A549 (cell line): ENCODE results near the gene POU4F1. TPM values are rescaled to one million over a fixed set of nuclear protein-coding genes. Genes with fewer than 3 reads are reported as not detected.
A peak's percentile ranks its signal among the peaks of the same experiment; 100 is the strongest.

Source experiments
- ATAC-seq, 2 experiments: fragments of 200-7000 bp in 1 of 2; fragments of >200 bp in 1 of 2; cut with Nextera tagmentation in 1 of 2; cut with Tn5 transposase in 1 of 2; 3 replicates each; pipeline versions ENCODE4 v1.8.0 to v1.9.1; 2018 to 2020; ENCODE audit warnings: mild to moderate bottlenecking in 1 of 2, moderate library complexity in 1 of 2
- CTCF ChIA-PET: fragments of 300-600 bp; sonication (Branson Sonifier 250); formaldehyde crosslinking; extraction: SDS; loops from one replicate; lab custom pipeline; 2021; ENCODE audit warnings: antibody characterized with exemption, inconsistent platforms; lab: Yijun Ruan, JAX
- POLR2A ChIA-PET: fragments of 350-600 bp; formaldehyde crosslinking; extraction: SDS; loops from one replicate; lab custom pipeline; 2021; ENCODE audit warnings: antibody characterized with exemption, inconsistent platforms; lab: Yijun Ruan, JAX
- DNase-seq, 2 experiments: peaks; one replicate each; pipeline versions ENCODE4 v3.0.0 to v3.0.0-alpha.2; 2011 to 2016; ENCODE audit warnings: low read depth in 1 of 2, low spot score in 1 of 2
- FAIRE-seq: peaks from 2 replicates; lab custom pipeline; 2011; peaks lifted over from hg19 to GRCh38; lab: Jason Lieb, UNC
- H3K27ac ChIP-seq, 2 experiments: fragments of >200 bp; sonication (Bioruptor Twin); formaldehyde crosslinking; 3 replicates each; pipeline ENCODE4 v1.5.1; 2016 to 2017
- H3K4me1 ChIP-seq: fragments of >200 bp; sonication (Bioruptor Twin); formaldehyde crosslinking; 3 replicates; pipeline ENCODE4 v1.6.1; 2016
- H3K4me2 ChIP-seq: fragments of >200 bp; sonication (Bioruptor Twin); formaldehyde crosslinking; 3 replicates; pipeline ENCODE4 v1.6.1; 2016
- H3K4me3 ChIP-seq: fragments of >200 bp; sonication (Bioruptor Twin); formaldehyde crosslinking; 3 replicates; pipeline ENCODE4 v1.5.1; 2016
- H3K9me3 ChIP-seq: fragments of >200 bp; sonication (Bioruptor Twin); formaldehyde crosslinking; 3 replicates; pipeline ENCODE4 v1.6.1; 2016
- BHLHE40 ChIP-seq: IDR thresholded peaks from 2 replicates; pipeline ENCODE4 v1.6.1; 2012; ENCODE audit warnings: low read depth, low read length, inconsistent platforms
- CHD2 ChIP-seq: fragments of 150-350 bp; IDR thresholded peaks from 2 replicates; pipeline ENCODE4 v1.6.1; 2014; ENCODE audit warnings: low read length; ENCODE audit not compliant: partially characterized antibody
- EHMT2 ChIP-seq: fragments of 200-600 bp; sonication (generic); IDR thresholded peaks from 2 replicates; pipeline ENCODE4 v1.6.1; 2016; ENCODE audit warnings: antibody characterized with exemption, low read depth, mild to moderate bottlenecking, moderate library complexity
- GATA3 ChIP-seq: IDR thresholded peaks from 2 replicates; pipeline ENCODE4 v1.6.1; 2012; ENCODE audit warnings: borderline replicate concordance
- HOXB13 ChIP-seq: fragments of 250-450 bp; sonication (Bioruptor Pico); IDR thresholded peaks from 2 replicates; pipeline ENCODE4 v1.5.0; 2020; ENCODE audit warnings: low read depth, mild to moderate bottlenecking, moderate library complexity
- HOXB5 ChIP-seq: fragments of 250-450 bp; sonication (Bioruptor Pico); IDR thresholded peaks from 2 replicates; pipeline ENCODE4 v1.5.0; 2020; ENCODE audit warnings: mild to moderate bottlenecking, moderate library complexity
- JUN ChIP-seq, 2 experiments: fragments of >200 bp; sonication (Bioruptor Twin); formaldehyde crosslinking; IDR thresholded peaks; 2 replicates in 1 of 2; 3 replicates in 1 of 2; pipeline ENCODE4 v1.6.1; 2016 to 2017
- MAX ChIP-seq: IDR thresholded peaks from 2 replicates; pipeline ENCODE4 v1.6.1; 2012
- MAZ ChIP-seq: fragments of 150-350 bp; IDR thresholded peaks from 2 replicates; pipeline ENCODE4 v1.6.1; 2014; ENCODE audit warnings: antibody characterized with exemption, low read depth, low read length, borderline replicate concordance
- RAD21 ChIP-seq, 2 experiments: fragments of >200 bp in 1 of 2; sonication (Bioruptor Twin) in 1 of 2; formaldehyde crosslinking in 1 of 2; IDR thresholded peaks in 1 of 2; conservative IDR thresholded peaks in 1 of 2; 2 replicates in 1 of 2; 3 replicates in 1 of 2; pipeline ENCODE4 v1.6.1; 2012 to 2018; ENCODE audit warnings: inconsistent platforms in 1 of 2
- RNF2 ChIP-seq: fragments of 200-600 bp; sonication (generic); IDR thresholded peaks from 2 replicates; pipeline ENCODE4 v1.6.1; 2016; ENCODE audit warnings: low read depth, mild to moderate bottlenecking, antibody characterized with exemption, moderate library complexity, borderline replicate concordance
- ZFP36 ChIP-seq: fragments of 450-650 bp; IDR thresholded peaks from 2 replicates; pipeline ENCODE4 v1.6.1; 2014; ENCODE audit warnings: borderline replicate concordance; ENCODE audit not compliant: partially characterized antibody
- WGBS: methylation state at CpG from one replicate; pipeline ENCODE4 v1.1.6; 2017; ENCODE audit errors: missing lambda C conversion rate; 5-methylcytosine and 5-hydroxymethylcytosine counted together
- polyA plus RNA-seq, 4 experiments: library from polyadenylated mRNA; depleted of rRNA in 3 of 4; stranded (reverse); fragments of >200 nt; fragmentation: RNase III in 1 of 4; extraction: RNeasy Plus Mini Kit Qiagen cat#74134 plus additional on column Dnase treatment in 1 of 4; gene quantifications; 2 replicates in 3 of 4; 3 replicates in 1 of 4; pipeline ENCODE4 v1.2.3, GENCODE V29; 2011 to 2017
- TF ChIP-seq, protein P1 (sequence below): fragments of 250-450 bp; sonication (Bioruptor Pico); IDR thresholded peaks from 2 replicates; pipeline ENCODE4 v1.5.0; 2021; ENCODE audit warnings: mild to moderate bottlenecking, moderate library complexity, borderline replicate concordance
- TF ChIP-seq, protein P2 (sequence below): fragments of 250-450 bp; sonication (Bioruptor Pico); IDR thresholded peaks from 2 replicates; pipeline ENCODE4 v1.5.0; 2020; ENCODE audit warnings: low read depth, mild to moderate bottlenecking, moderate library complexity
- TF ChIP-seq, protein P3 (sequence below): fragments of >200 bp; sonication (Bioruptor Twin); formaldehyde crosslinking; IDR thresholded peaks from 3 replicates; pipeline ENCODE4 v1.5.1; 2016
- TF ChIP-seq, protein P4 (sequence below): fragments of 200-600 bp; sonication (generic); IDR thresholded peaks from 2 replicates; pipeline ENCODE4 v1.6.1; 2016; ENCODE audit warnings: antibody characterized with exemption, mild to moderate bottlenecking, moderate library complexity

Gene POU4F1
- polyA plus RNA-seq, 2 of the 4 experiments (the other 2 are of a cell fraction): 1.2 to 1.5 TPM

DNA sequence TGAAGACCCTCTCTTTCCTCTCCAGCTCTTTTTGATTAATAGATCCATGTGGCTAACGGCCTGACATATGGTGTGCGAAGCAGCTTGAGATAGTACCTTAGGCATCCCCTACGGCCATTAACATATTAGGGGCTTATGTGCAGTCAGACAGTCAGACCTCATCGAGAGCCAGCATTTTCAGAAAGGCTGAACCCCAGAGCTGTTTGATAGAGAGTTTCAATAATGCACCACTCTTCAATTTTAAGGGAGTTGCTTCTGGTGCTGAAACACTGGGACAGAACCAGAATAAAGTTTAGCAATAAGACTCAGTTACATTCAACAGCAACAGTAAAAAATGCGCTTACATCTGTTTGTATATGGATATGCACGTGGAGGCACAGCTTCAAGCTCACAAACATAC, 10.8 kb downstream of the POU4F1 start:
- Histone ChIP-seq H3K4me2 (no peak overlapping the region), H3K4me3 (no peak overlapping the region), H3K9me3 (no peaks in the 10 kb centered on the region), H3K4me1 (no peaks in the 10 kb centered on the region), H3K27ac (no peak overlapping the region)
- ATAC-seq (no peak), DNase-seq (no peak), FAIRE-seq (no peak)
- POLR2A ChIA-PET: no interaction called here
- no peak for TF ChIP-seq BHLHE40
- TF ChIP-seq EHMT2: no peak
- TF ChIP-seq ZFP36: no peak
- TF ChIP-seq HOXB5 (CRISPR knock-in tag): no peak
- TF ChIP-seq MAZ: no peak
- TF ChIP-seq GATA3: no peak
- no peak for TF ChIP-seq RNF2
- TF ChIP-seq JUN (IDR thresholded peaks at IDR 0.05): no peak
- TF ChIP-seq MAX: no peak
- no peak for TF ChIP-seq CHD2
- TF ChIP-seq, protein P1, sequence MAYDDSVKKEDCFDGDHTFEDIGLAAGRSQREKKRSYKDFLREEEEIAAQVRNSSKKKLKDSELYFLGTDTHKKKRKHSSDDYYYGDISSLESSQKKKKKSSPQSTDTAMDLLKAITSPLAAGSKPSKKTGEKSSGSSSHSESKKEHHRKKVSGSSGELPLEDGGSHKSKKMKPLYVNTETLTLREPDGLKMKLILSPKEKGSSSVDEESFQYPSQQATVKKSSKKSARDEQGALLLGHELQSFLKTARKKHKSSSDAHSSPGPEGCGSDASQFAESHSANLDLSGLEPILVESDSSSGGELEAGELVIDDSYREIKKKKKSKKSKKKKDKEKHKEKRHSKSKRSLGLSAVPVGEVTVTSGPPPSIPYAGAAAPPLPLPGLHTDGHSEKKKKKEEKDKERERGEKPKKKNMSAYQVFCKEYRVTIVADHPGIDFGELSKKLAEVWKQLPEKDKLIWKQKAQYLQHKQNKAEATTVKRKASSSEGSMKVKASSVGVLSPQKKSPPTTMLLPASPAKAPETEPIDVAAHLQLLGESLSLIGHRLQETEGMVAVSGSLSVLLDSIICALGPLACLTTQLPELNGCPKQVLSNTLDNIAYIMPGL (CRISPR knock-in tag): no peak
- no peak for TF ChIP-seq RAD21 (conservative IDR thresholded peaks at IDR 0.05 in 1 of 2, IDR thresholded peaks at IDR 0.05 in 1 of 2)
- TF ChIP-seq, protein P2, sequence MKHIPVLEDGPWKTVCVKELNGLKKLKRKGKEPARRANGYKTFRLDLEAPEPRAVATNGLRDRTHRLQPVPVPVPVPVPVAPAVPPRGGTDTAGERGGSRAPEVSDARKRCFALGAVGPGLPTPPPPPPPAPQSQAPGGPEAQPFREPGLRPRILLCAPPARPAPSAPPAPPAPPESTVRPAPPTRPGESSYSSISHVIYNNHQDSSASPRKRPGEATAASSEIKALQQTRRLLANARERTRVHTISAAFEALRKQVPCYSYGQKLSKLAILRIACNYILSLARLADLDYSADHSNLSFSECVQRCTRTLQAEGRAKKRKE (CRISPR knock-in tag): no peak
- no peak for TF ChIP-seq HOXB13 (CRISPR knock-in tag)
- TF ChIP-seq, protein P3, sequence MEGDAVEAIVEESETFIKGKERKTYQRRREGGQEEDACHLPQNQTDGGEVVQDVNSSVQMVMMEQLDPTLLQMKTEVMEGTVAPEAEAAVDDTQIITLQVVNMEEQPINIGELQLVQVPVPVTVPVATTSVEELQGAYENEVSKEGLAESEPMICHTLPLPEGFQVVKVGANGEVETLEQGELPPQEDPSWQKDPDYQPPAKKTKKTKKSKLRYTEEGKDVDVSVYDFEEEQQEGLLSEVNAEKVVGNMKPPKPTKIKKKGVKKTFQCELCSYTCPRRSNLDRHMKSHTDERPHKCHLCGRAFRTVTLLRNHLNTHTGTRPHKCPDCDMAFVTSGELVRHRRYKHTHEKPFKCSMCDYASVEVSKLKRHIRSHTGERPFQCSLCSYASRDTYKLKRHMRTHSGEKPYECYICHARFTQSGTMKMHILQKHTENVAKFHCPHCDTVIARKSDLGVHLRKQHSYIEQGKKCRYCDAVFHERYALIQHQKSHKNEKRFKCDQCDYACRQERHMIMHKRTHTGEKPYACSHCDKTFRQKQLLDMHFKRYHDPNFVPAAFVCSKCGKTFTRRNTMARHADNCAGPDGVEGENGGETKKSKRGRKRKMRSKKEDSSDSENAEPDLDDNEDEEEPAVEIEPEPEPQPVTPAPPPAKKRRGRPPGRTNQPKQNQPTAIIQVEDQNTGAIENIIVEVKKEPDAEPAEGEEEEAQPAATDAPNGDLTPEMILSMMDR: no peak
- CTCF ChIA-PET: no interaction called here
- 2% methylated on average over 6 of the region's 6 CpGs for WGBS

DNA sequence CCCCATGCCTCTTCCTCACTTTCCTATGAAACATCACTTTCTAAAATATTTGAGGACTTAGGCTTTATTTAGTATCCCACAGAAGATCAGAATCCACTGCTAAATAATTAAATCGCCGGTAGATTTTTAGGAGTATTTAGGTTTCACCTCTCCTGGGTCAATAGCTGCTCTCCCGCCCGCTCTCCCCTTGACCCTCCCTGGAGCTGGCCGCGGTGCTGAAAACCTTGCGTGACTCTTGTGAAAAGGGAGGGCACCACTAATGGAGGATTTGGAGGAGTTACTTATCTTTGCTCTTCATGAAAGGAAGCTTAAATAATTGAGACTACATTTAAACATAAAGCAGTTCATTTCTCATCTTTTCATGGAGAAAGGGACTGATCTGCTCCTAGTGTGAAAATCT, 14.1 kb downstream of the POU4F1 start:
- Histone ChIP-seq H3K9me3 (no peaks in the 10 kb centered on the region), H3K4me1 (no peaks in the 10 kb centered on the region), H3K4me2 (no peak overlapping the region), H3K27ac (no peak overlapping the region), H3K4me3 (no peak overlapping the region)
- TF ChIP-seq EHMT2 (peak; percentile 84), RNF2 (no peak)
- TF ChIP-seq, protein P4, sequence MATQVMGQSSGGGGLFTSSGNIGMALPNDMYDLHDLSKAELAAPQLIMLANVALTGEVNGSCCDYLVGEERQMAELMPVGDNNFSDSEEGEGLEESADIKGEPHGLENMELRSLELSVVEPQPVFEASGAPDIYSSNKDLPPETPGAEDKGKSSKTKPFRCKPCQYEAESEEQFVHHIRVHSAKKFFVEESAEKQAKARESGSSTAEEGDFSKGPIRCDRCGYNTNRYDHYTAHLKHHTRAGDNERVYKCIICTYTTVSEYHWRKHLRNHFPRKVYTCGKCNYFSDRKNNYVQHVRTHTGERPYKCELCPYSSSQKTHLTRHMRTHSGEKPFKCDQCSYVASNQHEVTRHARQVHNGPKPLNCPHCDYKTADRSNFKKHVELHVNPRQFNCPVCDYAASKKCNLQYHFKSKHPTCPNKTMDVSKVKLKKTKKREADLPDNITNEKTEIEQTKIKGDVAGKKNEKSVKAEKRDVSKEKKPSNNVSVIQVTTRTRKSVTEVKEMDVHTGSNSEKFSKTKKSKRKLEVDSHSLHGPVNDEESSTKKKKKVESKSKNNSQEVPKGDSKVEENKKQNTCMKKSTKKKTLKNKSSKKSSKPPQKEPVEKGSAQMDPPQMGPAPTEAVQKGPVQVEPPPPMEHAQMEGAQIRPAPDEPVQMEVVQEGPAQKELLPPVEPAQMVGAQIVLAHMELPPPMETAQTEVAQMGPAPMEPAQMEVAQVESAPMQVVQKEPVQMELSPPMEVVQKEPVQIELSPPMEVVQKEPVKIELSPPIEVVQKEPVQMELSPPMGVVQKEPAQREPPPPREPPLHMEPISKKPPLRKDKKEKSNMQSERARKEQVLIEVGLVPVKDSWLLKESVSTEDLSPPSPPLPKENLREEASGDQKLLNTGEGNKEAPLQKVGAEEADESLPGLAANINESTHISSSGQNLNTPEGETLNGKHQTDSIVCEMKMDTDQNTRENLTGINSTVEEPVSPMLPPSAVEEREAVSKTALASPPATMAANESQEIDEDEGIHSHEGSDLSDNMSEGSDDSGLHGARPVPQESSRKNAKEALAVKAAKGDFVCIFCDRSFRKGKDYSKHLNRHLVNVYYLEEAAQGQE: peak; percentile 90
- FAIRE-seq: no peak
- ChIA-PET POLR2A (no interaction called here), CTCF (no interaction called here)
- DNase-seq: no peak
- 0% methylated on average over 7 of the region's 7 CpGs for WGBS
- ATAC-seq: no peak
